Measurements from ENCODE around the gene DOK5.

Gene DOK5

GRCh38 chr20:54589402-54590030 is 114.1 kb downstream of the DOK5 start:
- H3K27ac Mint-ChIP-seq (ENCODE audit: low read depth) = no peak overlapping the region
- DNase-seq (ENCODE audit: low spot score in 2 of 2) = no peak
- H3K9me3 Mint-ChIP-seq = peaks cover 4% of the 10 kb centered on the region
- no peak overlapping the region for H3K4me3 Mint-ChIP-seq
- H3K4me1 Mint-ChIP-seq = no peaks in the 10 kb centered on the region
- ATAC-seq (replicated peaks; ENCODE audit: extremely low read depth, poor library complexity, severe bottlenecking) = no peak
- peaks cover 12% of the 10 kb centered on the region for H3K27me3 Mint-ChIP-seq
- no peaks in the 10 kb centered on the region for H3K36me3 Mint-ChIP-seq (ENCODE audit: insufficient read depth)

DNA sequence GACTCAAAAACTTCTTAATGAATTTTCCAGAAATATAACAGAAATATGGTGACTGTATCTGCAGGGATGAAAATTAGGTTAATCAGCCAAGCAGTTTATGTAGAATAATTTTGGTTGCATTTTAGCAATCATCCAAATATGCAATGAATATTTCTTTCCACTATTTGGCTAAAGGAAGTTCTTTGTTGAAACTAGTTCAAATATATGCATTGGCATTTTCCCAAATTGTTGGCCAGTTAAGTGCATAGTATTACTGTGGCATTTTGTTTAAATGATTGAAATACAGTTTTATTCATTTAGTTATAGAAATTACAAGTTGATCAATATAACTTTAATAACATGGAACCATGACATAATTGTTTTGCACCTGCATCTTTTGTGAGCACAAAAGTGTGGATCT is 115.5 kb downstream of the DOK5 start:
- Mint-ChIP-seq H3K27me3 (peaks cover 21% of the 10 kb centered on the region), H3K36me3 (ENCODE audit: insufficient read depth) (no peaks in the 10 kb centered on the region), H3K4me1 (no peaks in the 10 kb centered on the region), H3K9me3 (no peaks in the 10 kb centered on the region), H3K27ac (ENCODE audit: low read depth) (no peak overlapping the region), H3K4me3 (no peak overlapping the region)
- no peak for DNase-seq (ENCODE audit: low spot score in 2 of 2)
- no peak for ATAC-seq (replicated peaks; ENCODE audit: extremely low read depth, poor library complexity, severe bottlenecking)

GRCh38 chr20:54596651-54597050 is 121.3 kb downstream of the DOK5 start:
- H3K9me3 Mint-ChIP-seq = peaks cover 7% of the 10 kb centered on the region
- ATAC-seq (replicated peaks; ENCODE audit: extremely low read depth, poor library complexity, severe bottlenecking) (no peak), DNase-seq (ENCODE audit: low spot score in 2 of 2) (no peak)
- H3K27me3 Mint-ChIP-seq = peaks cover 9% of the 10 kb centered on the region
- no peaks in the 10 kb centered on the region for H3K36me3 Mint-ChIP-seq (ENCODE audit: insufficient read depth)
- H3K4me1 Mint-ChIP-seq = no peaks in the 10 kb centered on the region
- no peak overlapping the region for H3K27ac Mint-ChIP-seq (ENCODE audit: low read depth)
- no peak overlapping the region for H3K4me3 Mint-ChIP-seq

DNA sequence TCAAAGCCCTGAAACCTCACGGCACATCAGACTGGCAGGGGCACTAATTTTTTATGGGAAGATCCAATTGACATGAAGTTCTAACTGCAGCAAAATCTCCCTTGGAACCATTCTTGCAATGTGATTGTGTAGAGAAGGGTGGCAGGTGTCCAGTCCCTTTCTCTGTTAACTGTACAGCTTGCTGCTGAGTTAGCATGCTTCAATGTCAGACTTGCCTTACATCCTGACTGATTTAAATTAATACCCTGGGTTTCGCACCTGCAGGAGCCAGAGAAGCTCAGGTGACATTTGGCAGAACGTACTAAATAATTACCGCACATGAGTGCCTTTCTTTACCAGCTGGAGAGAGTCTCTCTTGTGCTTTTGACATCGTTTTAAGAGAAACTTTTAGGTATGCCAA is 123.0 kb downstream of the DOK5 start:
- H3K4me3 Mint-ChIP-seq = no peak overlapping the region
- H3K36me3 Mint-ChIP-seq (ENCODE audit: insufficient read depth) = no peaks in the 10 kb centered on the region
- H3K9me3 Mint-ChIP-seq = peaks cover 7% of the 10 kb centered on the region
- DNase-seq (ENCODE audit: low spot score in 2 of 2) = no peak
- no peaks in the 10 kb centered on the region for H3K4me1 Mint-ChIP-seq
- no peak overlapping the region for H3K27ac Mint-ChIP-seq (ENCODE audit: low read depth)
- no peak for ATAC-seq (replicated peaks; ENCODE audit: extremely low read depth, poor library complexity, severe bottlenecking)
- H3K27me3 Mint-ChIP-seq = peaks cover 9% of the 10 kb centered on the region

GRCh38 chr20:54600634-54601033 is 125.2 kb downstream of the DOK5 start:
- ATAC-seq (replicated peaks; ENCODE audit: extremely low read depth, poor library complexity, severe bottlenecking) (no peak), DNase-seq (ENCODE audit: low spot score in 2 of 2) (no peak)
- H3K4me3 Mint-ChIP-seq = no peak overlapping the region
- H3K36me3 Mint-ChIP-seq (ENCODE audit: insufficient read depth) = no peaks in the 10 kb centered on the region
- no peaks in the 10 kb centered on the region for H3K4me1 Mint-ChIP-seq
- no peak overlapping the region for H3K27ac Mint-ChIP-seq (ENCODE audit: low read depth)
- peaks cover 7% of the 10 kb centered on the region for H3K9me3 Mint-ChIP-seq
- peaks cover 1% of the 10 kb centered on the region for H3K27me3 Mint-ChIP-seq

GRCh38 chr20:54601831-54602515 is 126.6 kb downstream of the DOK5 start:
- Mint-ChIP-seq H3K9me3 (peaks cover 7% of the 10 kb centered on the region), H3K4me1 (no peaks in the 10 kb centered on the region), H3K4me3 (no peak overlapping the region), H3K27me3 (peaks cover 7% of the 10 kb centered on the region), H3K27ac (ENCODE audit: low read depth) (no peak overlapping the region), H3K36me3 (ENCODE audit: insufficient read depth) (no peaks in the 10 kb centered on the region)
- DNase-seq (ENCODE audit: low spot score in 2 of 2) (no peak), ATAC-seq (replicated peaks; ENCODE audit: extremely low read depth, poor library complexity, severe bottlenecking) (no peak)

DNA sequence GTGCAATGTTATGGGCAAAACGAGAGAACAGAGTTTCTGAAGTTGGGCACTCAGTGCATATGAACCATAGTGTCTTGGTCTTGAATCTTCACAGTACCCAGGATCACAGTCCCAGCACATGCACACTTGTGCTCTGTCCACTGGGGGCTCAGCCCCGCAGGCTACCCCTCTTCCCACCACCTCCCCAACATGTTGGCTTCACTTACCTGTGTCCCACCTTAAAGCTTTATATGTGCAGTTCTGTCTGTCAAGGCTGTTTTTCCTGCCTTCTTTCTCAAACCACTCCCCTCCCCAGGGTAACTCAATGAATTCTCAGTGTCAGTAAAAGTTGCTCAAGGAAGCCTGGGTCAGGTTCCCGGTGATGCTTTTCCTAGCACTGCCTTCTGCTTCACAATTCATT is 129.9 kb downstream of the DOK5 start:
- Mint-ChIP-seq H3K9me3 (no peaks in the 10 kb centered on the region), H3K27me3 (peaks cover 7% of the 10 kb centered on the region), H3K4me1 (no peaks in the 10 kb centered on the region), H3K36me3 (ENCODE audit: insufficient read depth) (no peaks in the 10 kb centered on the region), H3K27ac (ENCODE audit: low read depth) (no peak overlapping the region), H3K4me3 (no peak overlapping the region)
- DNase-seq (ENCODE audit: low spot score in 2 of 2) (no peak), ATAC-seq (replicated peaks; ENCODE audit: extremely low read depth, poor library complexity, severe bottlenecking) (no peak)

DNA sequence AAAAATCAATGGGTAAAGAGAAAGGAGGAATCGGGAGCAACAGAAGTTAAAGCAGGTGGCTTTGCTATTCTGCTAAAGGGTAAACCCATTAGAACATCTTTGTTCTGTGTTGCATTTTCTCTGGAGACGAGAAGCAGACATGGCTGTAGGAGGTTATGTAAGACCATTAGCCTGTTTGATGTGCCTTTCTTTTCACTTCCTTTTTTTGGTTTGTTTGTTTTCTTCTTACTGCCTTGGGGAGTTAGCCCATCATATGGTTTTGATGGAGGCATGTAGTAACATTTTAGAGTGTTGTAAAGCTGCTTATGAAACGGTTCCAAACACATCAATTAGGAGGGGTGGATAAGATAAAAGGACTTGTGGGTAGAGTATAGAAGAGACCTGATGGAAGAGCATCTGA is 131.0 kb downstream of the DOK5 start:
- Mint-ChIP-seq H3K27ac (ENCODE audit: low read depth) (no peak overlapping the region), H3K9me3 (no peaks in the 10 kb centered on the region), H3K27me3 (peaks cover 7% of the 10 kb centered on the region), H3K36me3 (ENCODE audit: insufficient read depth) (no peaks in the 10 kb centered on the region), H3K4me3 (no peak overlapping the region), H3K4me1 (no peaks in the 10 kb centered on the region)
- no peak for DNase-seq (ENCODE audit: low spot score in 2 of 2)
- ATAC-seq (replicated peaks; ENCODE audit: extremely low read depth, poor library complexity, severe bottlenecking) = no peak

DNA sequence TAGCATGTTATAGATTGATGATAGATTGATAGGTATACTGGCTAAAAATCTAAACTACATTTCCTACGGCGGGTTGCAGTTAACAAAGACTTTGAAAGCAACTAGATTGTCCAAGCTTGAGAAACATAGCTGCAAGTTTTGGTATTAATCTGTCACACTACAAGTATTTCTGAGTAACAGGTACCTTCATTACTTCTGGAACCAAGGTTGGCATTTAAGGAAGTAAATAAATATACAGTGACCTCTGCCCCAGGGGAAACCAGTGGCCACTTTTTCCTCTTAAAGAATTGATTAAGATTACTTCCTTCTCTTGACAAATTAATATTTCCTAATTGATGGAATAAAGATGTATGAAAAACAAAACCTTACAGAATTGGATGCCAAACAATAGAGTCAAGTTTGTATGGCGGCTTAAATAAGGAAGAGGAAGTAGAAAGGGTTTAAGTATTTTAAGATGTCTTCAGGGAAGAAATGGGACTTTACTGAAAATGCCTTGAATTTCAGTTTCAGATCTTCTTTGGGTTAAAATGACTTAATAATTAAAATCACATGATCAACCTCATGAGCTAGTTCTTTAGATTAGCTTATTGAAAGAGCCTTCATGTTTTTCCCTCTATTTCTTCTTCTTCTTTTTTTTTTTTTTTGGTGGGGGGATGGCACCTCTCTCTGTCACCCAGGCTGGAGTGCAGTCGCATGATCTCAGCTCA is 132.8 kb downstream of the DOK5 start:
- ATAC-seq (replicated peaks; ENCODE audit: extremely low read depth, poor library complexity, severe bottlenecking) = no peak
- no peak for DNase-seq (ENCODE audit: low spot score in 2 of 2)
- no peak overlapping the region for H3K27ac Mint-ChIP-seq (ENCODE audit: low read depth)
- no peaks in the 10 kb centered on the region for H3K9me3 Mint-ChIP-seq
- no peaks in the 10 kb centered on the region for H3K4me1 Mint-ChIP-seq
- H3K36me3 Mint-ChIP-seq (ENCODE audit: insufficient read depth) = no peaks in the 10 kb centered on the region
- peaks cover 7% of the 10 kb centered on the region for H3K27me3 Mint-ChIP-seq
- H3K4me3 Mint-ChIP-seq = no peak overlapping the region

GRCh38 chr20:54608943-54609342 is 133.6 kb downstream of the DOK5 start:
- H3K27ac Mint-ChIP-seq (ENCODE audit: low read depth) = no peak overlapping the region
- H3K9me3 Mint-ChIP-seq = no peaks in the 10 kb centered on the region
- H3K4me3 Mint-ChIP-seq = no peak overlapping the region
- peaks cover 7% of the 10 kb centered on the region for H3K27me3 Mint-ChIP-seq
- DNase-seq (ENCODE audit: low spot score in 2 of 2) = no peak
- no peak for ATAC-seq (replicated peaks; ENCODE audit: extremely low read depth, poor library complexity, severe bottlenecking)
- no peaks in the 10 kb centered on the region for H3K4me1 Mint-ChIP-seq
- H3K36me3 Mint-ChIP-seq (ENCODE audit: insufficient read depth) = no peaks in the 10 kb centered on the region

- ATAC-seq (replicated peaks; ENCODE audit: extremely low read depth, poor library complexity, severe bottlenecking) (no peak), DNase-seq (ENCODE audit: low spot score in 2 of 2) (no peak)
- Mint-ChIP-seq H3K36me3 (ENCODE audit: insufficient read depth) (no peaks in the 10 kb centered on the region), H3K4me1 (no peaks in the 10 kb centered on the region), H3K27me3 (no peaks in the 10 kb centered on the region), H3K9me3 (no peaks in the 10 kb centered on the region), H3K27ac (ENCODE audit: low read depth) (no peak overlapping the region), H3K4me3 (no peak overlapping the region)
These were observed 136.5 kb downstream of the DOK5 start for GRCh38 chr20:54611708-54612412.

DNA sequence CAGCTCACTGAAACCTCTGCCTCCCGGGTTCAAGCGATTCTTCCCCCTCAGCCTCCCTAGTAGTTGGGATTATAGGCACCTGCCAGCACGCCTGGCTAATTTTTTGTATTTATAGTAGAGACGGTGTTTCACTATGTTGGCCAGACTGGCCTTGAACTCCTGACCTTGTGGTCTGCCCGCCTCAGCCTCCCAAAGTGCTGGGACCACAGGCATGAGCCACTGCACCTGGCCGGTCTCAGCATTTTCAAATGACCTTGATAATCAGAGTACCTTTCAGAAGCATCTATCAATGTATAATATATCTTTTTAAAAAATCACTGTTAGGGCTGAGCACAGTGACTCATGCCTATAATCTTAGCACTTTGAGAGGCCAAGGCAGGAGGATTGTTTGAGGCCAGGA is 143.0 kb downstream of the DOK5 start:
- H3K36me3 Mint-ChIP-seq (ENCODE audit: insufficient read depth) = no peaks in the 10 kb centered on the region
- no peak overlapping the region for H3K4me3 Mint-ChIP-seq
- H3K4me1 Mint-ChIP-seq = no peaks in the 10 kb centered on the region
- H3K27me3 Mint-ChIP-seq = no peaks in the 10 kb centered on the region
- DNase-seq (ENCODE audit: low spot score in 2 of 2) = no peak
- no peak overlapping the region for H3K27ac Mint-ChIP-seq (ENCODE audit: low read depth)
- ATAC-seq (replicated peaks; ENCODE audit: extremely low read depth, poor library complexity, severe bottlenecking) = no peak
- H3K9me3 Mint-ChIP-seq = no peaks in the 10 kb centered on the region
